ENCODE measurements around the gene NFYB.
"Not testable (repeated sequence)": the region's sequence is repeated elsewhere in the genome, so short reads cannot be mapped to it uniquely, and the experiment has no call there.

NFYB gene

DNA sequence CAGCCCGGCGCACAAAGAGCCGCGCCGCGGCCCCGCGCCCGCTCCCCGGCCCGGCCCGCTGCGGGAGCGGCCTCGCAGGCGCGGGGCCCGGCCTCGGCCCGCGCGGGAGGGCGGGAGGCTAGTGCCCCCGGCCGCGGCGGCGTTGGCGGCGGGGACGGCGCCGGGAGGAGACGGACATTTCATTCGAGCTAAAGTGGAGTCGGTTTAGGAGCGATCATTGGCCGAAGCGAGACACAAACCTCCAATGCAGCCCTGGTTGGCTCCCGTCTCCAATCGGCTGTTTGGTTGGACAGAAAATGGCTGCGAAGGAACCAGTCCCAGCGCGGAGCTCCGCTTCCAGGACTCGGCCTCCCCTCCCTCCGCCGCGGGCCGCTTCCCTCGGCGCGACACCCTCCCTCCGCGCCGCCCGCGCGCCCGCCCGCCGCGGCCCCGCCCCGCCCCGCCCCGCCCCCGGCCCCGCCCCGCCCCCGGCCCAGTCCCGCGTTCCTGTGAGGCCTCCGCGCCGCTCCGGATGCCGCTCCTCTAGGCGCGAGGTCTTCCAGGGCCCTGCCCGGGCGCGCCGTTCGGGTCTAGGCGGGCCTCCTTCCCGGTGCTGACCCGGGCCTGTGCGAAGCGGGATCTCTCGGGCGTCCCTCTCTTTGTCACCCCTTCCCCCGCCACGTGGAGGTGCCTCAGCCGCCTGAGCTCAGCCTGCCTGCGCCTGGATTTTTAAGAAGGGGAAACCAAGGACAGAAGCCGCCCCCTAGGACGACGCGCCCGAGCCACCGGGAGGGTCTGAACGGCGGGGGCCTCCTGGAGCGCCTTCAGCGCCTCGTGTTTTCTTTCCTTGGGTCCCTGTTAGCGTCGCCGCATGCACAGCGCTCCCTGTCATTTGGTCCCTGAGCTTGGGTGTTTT is at the start of gene NFYB:
NFYB (minus strand) TSS at position 309 of the 895 bp plus-strand sequence. CDS start 2,757 bp downstream, outside the sequence.
- peak; percentile 92 for DNase-seq

- DNase-seq = no peak
Measured at GRCh38 chr12:104187446-104188155, 49.6 kb upstream of the NFYB start.

DNA sequence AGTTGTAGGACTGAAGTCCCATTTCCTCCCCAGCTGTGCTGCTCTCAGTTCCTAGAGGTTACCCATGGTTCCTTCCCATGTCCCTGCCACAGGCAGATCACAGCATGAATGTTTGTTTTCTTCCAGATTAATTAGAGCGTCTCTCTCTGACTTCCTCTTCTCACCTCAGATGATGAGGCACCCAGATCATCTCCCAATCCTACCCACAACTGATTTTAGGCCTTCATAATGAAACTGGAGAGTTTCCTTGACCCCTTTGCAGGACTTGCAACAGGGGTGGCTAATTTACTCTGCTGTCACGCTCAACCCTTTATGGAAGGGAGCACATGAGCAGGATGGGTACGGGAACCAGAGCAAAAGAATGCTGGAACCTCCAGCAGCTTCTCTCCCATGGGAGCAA is 45.4 kb upstream of the NFYB start:
- no peak for DNase-seq

DNA sequence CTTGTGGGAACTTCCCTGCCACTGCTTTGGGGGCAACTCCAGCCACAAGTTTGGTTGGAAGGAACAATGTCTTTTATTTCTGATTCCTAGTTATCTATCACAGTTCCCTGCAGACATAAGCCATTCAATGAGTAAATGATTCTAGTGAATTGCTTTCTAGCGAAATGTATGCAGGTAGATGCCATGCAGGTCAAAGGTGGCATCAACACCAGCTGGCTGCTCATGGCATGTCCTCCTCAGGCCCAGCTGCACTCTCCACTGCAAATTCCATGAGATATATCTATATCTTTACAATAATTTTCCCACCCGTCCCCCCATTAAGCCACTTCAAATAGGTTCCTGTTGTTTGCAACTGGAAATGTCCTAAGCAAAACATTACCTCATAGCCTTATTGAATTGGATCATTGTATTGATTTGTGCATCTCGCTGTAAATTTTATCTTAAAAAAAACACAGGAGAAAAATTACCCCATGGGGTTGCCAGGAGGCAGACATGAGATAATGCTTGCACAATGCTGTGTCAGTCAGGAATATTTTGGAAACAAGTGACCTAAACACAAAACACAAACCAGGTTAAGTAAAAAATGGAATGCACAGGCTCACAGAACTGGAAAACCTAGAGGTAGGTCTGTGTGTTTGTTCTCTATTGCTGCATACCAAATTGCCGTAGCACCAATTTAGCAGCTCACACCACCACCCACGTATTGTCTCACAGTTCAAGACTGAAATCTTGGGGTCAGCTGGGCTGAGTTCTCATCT is 44.8 kb upstream of the NFYB start:
- no peak for DNase-seq

- no peak for DNase-seq
Measured at GRCh38 chr12:104182144-104182543, 44.1 kb upstream of the NFYB start.

DNA sequence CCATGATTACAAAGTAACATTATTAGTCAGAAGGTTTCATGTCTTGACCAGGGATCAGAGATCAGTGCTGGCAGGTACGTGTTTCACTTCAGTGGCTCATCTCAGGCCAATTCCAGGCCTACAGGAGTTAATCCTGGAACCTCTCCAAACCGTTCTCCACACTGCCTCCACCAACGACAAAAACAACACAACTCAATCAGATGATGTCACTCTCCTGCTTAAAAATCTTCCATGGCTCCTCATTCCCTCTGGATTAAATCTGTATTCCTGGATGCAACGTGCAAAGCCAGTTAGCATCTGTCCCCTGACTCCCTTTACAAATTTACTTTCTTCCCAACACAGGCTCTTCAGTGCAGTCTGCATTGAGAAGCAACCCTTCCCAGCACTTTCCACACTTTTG is 43.3 kb upstream of the NFYB start:
- no peak for DNase-seq

DNA sequence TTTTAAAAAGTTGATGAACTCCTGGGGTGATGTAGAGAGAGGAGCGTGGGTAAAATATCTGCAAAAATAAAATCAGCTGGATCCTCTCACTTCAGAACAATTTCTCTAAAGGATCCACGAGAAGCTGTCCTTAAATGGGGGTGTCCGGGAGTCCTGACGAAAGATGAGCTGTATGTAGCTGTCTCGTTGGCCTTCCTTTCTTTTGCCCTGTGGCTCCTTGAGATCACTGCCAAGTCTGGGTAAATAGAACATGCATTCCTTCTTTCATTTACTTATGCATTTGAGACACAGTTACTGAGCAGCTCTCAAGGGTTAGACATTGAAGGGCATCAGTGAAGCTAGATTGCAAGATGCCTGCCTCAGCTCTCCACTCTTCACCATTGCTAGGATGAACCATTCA is 42.4 kb upstream of the NFYB start:
- DNase-seq = no peak

- peak; percentile 30 for DNase-seq
Measured at GRCh38 chr12:104177663-104178501, 39.9 kb upstream of the NFYB start.

GRCh38 chr12:104177336-104177662 is 39.3 kb upstream of the NFYB start:
- DNase-seq = no peak

GRCh38 chr12:104175726-104176247 is 37.8 kb upstream of the NFYB start:
- DNase-seq = no peak

- not testable (repeated sequence) for DNase-seq
Measured at GRCh38 chr12:104173804-104174203, 35.8 kb upstream of the NFYB start.

- no peak for DNase-seq
Measured at GRCh38 chr12:104172570-104172947, 34.5 kb upstream of the NFYB start.

DNA sequence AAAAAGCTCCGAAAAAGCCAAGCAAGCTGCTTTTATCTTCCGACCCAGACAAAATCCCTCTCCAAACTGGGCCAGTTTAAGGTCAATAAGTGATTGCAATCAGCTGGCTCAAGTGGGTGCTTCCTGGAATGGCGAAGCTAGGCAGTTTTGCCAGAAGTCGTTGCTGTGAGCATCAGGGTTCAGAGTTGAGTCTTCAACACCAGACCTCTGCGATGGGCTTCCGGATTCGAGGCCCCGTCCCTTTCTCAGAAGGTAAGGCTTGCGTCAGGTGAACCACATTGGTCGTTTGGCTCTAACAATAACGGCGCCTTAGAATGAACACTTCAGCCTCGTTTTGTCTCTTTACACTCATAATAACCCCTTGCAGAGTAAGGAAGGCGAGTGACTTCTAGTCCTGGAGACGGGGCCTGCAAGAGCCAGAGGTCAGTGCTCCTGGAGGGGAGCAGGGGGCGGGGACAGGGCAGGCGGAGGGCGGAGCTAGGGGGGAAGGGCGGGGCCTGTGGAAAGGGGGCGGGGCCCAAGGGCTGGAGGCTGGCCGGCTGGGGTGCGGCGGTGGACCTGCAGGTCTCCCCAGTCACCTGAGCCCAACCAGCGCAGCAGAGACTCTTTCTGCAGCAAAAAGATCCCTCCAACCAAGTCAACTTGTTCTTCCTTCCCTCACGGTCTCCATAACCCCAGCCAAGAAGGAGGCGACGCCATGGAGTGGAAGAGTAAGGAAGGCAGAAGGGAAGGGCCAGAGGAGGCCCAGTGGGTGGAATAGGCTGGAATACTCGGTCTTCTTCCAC is 34.0 kb upstream of the NFYB start:
- DNase-seq = no peak

DNA sequence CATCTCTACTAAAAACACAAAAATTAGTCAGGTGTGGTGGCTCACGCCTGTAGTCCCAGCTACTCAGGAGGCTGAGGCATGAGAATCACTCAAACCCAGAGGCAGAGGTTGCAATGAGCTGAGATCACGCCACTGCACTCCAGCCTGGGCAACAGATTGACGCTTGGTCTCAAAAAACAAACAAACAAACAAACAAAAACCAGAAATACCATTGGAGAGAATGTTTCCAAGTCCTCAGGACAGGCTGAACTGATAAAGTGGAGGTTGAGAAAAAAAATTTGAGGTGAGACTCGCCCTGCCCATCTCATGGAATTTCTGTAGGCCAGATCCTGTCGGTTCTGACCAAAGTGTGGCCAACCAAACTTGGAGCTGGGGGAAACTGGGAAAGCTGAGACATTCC is 30.6 kb upstream of the NFYB start:
- DNase-seq = no peak

DNA sequence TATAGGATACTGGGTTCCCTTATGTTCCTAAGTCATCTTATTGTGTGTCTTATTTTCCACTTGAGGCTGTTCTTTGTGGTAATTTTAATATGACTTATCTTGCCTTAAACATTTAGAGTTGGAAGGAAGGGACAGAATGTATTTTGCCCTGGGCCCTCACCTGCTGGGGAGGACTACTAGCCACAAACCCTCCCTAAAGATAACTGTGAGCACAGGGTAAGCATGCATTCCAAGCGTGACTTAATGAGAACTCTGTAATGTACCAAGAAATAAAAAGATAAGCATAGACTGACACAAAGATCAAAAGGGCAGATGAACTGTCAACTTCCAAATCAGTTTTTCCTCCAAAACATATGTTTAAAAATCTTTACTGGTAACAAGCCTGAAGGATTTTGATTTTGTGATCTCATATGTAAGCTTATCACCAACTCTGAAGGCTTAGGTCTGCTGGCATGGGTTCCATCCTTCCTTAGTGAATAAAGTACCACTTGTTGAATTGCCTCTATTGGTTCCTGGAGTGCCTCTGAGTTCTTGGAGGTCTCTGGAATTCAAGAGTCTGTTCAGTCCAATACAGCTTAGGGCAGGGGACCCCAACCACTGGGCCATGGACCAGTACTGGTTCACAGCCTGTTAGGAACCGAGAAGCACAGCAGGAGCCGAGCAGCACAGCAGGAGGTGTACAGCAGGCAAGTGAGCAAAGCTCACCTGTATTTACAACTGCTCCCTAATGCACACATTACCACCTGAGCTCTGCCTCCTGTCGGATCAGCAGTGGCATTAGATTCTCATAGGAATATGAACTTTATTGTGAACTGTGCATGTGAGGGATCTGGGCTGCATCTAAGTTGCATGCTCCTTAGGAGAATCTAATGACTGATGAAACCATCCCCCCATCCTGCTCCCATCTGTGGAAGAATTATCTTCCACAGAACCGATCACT is 29.8 kb upstream of the NFYB start:
- DNase-seq = no peak

GRCh38 chr12:104166465-104166864 is 28.5 kb upstream of the NFYB start:
- no peak for DNase-seq

- no peak for DNase-seq
Measured at GRCh38 chr12:104165801-104166200, 27.8 kb upstream of the NFYB start.

DNA sequence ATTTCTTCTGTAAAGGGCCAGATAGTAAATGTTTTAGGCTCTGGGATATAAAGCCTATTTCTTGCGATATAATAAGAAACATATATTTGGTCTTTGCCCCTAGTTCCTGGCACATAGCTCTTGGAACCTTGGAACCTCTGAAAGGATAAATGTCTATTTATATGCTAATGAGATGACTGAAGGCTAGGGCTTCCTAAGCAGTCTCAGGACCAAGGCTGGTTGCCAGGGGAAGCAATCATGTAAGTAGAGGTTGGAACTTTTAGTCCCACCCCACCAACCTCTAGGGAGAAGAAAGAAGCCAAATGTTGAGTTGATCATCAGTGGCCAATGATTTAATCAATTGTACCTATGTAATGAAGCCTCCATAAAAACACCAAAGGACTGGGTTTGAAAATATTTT is 26.6 kb upstream of the NFYB start:
- DNase-seq = no peak

- no peak for DNase-seq
Measured at GRCh38 chr12:104163631-104164030, 25.6 kb upstream of the NFYB start.

- DNase-seq = not testable (repeated sequence)
Measured at GRCh38 chr12:104163028-104163427, 25.0 kb upstream of the NFYB start.

Measured in stimulated activated CD8-positive, alpha-beta memory T cell treated with anti-CD3 and anti-CD28 coated beads, Interleukin-4, amount 100 ng/mL, for 48 hours (primary cell).